HG02943 (cell line): Measurements from ENCODE around the gene SLIT3.

ENCODE experiments used
- ATAC-seq: cut with Tn5 transposase; IDR thresholded peaks from one replicate; pipeline ENCODE4 v1.9.1; 2021; ENCODE audit warnings: mild to moderate bottlenecking, low read depth, moderate library complexity; ENCODE audit not compliant: unreplicated experiment

The SLIT3 gene

GRCh38 chr5:168737066-168737465 is 563.9 kb downstream of the SLIT3 start:
- ATAC-seq: no peak

- no peak for ATAC-seq
Measured at GRCh38 chr5:168736281-168736831, 564.6 kb downstream of the SLIT3 start.

- no peak for ATAC-seq
Measured at GRCh38 chr5:168734620-168735300, 566.2 kb downstream of the SLIT3 start.

GRCh38 chr5:168734119-168734518 is 566.8 kb downstream of the SLIT3 start:
- ATAC-seq: no peak

GRCh38 chr5:168728546-168729211 is 572.3 kb downstream of the SLIT3 start:
- ATAC-seq: no peak

GRCh38 chr5:168727547-168727946 is 573.4 kb downstream of the SLIT3 start:
- no peak for ATAC-seq

- no peak for ATAC-seq
Measured at GRCh38 chr5:168726342-168726741, 574.6 kb downstream of the SLIT3 start.

- ATAC-seq: no peak
Measured at GRCh38 chr5:168724227-168724626, 576.7 kb downstream of the SLIT3 start.

GRCh38 chr5:168723037-168723436 is 577.9 kb downstream of the SLIT3 start:
- ATAC-seq: no peak

- ATAC-seq: no peak
Measured at GRCh38 chr5:168721966-168722365, 579.0 kb downstream of the SLIT3 start.

GRCh38 chr5:168721002-168721753 is 579.8 kb downstream of the SLIT3 start:
- ATAC-seq: no peak

GRCh38 chr5:168720575-168720974 is 580.4 kb downstream of the SLIT3 start:
- ATAC-seq: no peak

- ATAC-seq: no peak
Measured at GRCh38 chr5:168714046-168714445, 586.9 kb downstream of the SLIT3 start.

- no peak for ATAC-seq
Measured at GRCh38 chr5:168713051-168713450, 587.9 kb downstream of the SLIT3 start.

GRCh38 chr5:168712280-168712924 is 588.5 kb downstream of the SLIT3 start:
- no peak for ATAC-seq

- ATAC-seq: no peak
Measured at GRCh38 chr5:168710706-168711105, 590.2 kb downstream of the SLIT3 start.

GRCh38 chr5:168707716-168708695 is 592.9 kb downstream of the SLIT3 start:
- ATAC-seq: no peak

- ATAC-seq: no peak
Measured at GRCh38 chr5:168706655-168707069, 594.3 kb downstream of the SLIT3 start.

GRCh38 chr5:168705321-168705720 is 595.6 kb downstream of the SLIT3 start:
- ATAC-seq: no peak

- ATAC-seq: no peak
Measured at GRCh38 chr5:168702511-168702910, 598.4 kb downstream of the SLIT3 start.
